WTC11 (cell line): ENCODE results near the gene CATSPER1. TPM values are rescaled to one million over a fixed set of nuclear protein-coding genes. Genes with fewer than 3 reads are reported as not detected.

Experiments
- ATAC-seq: fragments of 200-7000 bp; cut with Tn5 transposase; 2 replicates; pipeline ENCODE4 v1.10.0; 2021; ENCODE audit warnings: mild to moderate bottlenecking, moderate library complexity
- CTCF ChIA-PET: fragments of 300-600 bp; sonication (Branson Sonifier 250); formaldehyde crosslinking; loops from one replicate; lab custom pipeline; 2021; ENCODE audit warnings: antibody characterized with exemption; lab: Charles Lee
- POLR2A ChIA-PET: fragments of 350-600 bp; sonication (Branson Sonifier 250); formaldehyde crosslinking; loops from one replicate; lab custom pipeline; 2021; ENCODE audit warnings: antibody characterized with exemption; lab: Charles Lee
- DNase-seq: peaks from one replicate; pipeline ENCODE4 v3.0.0; 2021; ENCODE audit warnings: low spot score
- H3K27ac Mint-ChIP-seq: 2 replicates; pipeline ENCODE4 v1.8.0; 2021; ENCODE audit warnings: mixed read lengths
- H3K27me3 Mint-ChIP-seq: 2 replicates; pipeline ENCODE4 v1.8.0; 2021; ENCODE audit warnings: low read depth, mild to moderate bottlenecking, moderate library complexity, mixed read lengths
- H3K36me3 Mint-ChIP-seq: 2 replicates; pipeline ENCODE4 v1.8.0; 2021; ENCODE audit warnings: mixed read lengths
- H3K4me1 Mint-ChIP-seq: 2 replicates; pipeline ENCODE4 v1.8.0; 2022; ENCODE audit warnings: mixed read lengths
- H3K4me3 Mint-ChIP-seq: 2 replicates; pipeline ENCODE4 v1.8.0; 2021; ENCODE audit warnings: mild to moderate bottlenecking, moderate library complexity, mixed read lengths
- H3K9me3 Mint-ChIP-seq: 2 replicates; pipeline ENCODE4 v1.8.0; 2021; ENCODE audit warnings: mixed read lengths
- FOXP1 ChIP-seq: sonication (generic); formaldehyde crosslinking; IDR thresholded peaks from 2 replicates; pipeline ENCODE4 v1.8.0; 2022; ENCODE audit warnings: missing genetic modification reagents, mild to moderate bottlenecking, moderate library complexity, borderline replicate concordance
- GABPB1 ChIP-seq: sonication (generic); formaldehyde crosslinking; IDR thresholded peaks from 2 replicates; pipeline ENCODE4 v1.8.1; 2023; ENCODE audit warnings: mild to moderate bottlenecking, missing genetic modification reagents
- GRHL2 ChIP-seq: fragments of 250-450 bp; sonication (Bioruptor Pico); IDR thresholded peaks from 2 replicates; pipeline ENCODE4 v1.8.0; 2022; ENCODE audit warnings: mild to moderate bottlenecking, moderate library complexity; ENCODE audit not compliant: insufficient replicate concordance, severe bottlenecking
- HMGA2 ChIP-seq: fragments of 250-450 bp; sonication (Bioruptor Pico); IDR thresholded peaks from 2 replicates; pipeline ENCODE4 v1.4.0; 2021; ENCODE audit warnings: mild to moderate bottlenecking, moderate library complexity
- NFYB ChIP-seq: sonication (generic); formaldehyde crosslinking; conservative IDR thresholded peaks from 2 replicates; pipeline ENCODE4 v1.8.0; 2022; ENCODE audit warnings: low read depth, missing genetic modification reagents
- OVOL2 ChIP-seq: fragments of 250-450 bp; sonication (Bioruptor Pico); IDR thresholded peaks from 2 replicates; pipeline ENCODE4 v1.9.0; 2021; ENCODE audit warnings: mild to moderate bottlenecking, borderline replicate concordance
- RELA ChIP-seq: sonication (generic); formaldehyde crosslinking; IDR thresholded peaks from 2 replicates; pipeline ENCODE4 v1.8.1; 2022; ENCODE audit warnings: missing genetic modification reagents, mild to moderate bottlenecking, borderline replicate concordance
- TEAD4 ChIP-seq: sonication (generic); formaldehyde crosslinking; IDR thresholded peaks from 2 replicates; pipeline ENCODE4 v1.8.0; 2022; ENCODE audit warnings: mild to moderate bottlenecking, missing genetic modification reagents
- ZNF396 ChIP-seq: fragments of 250-450 bp; sonication (Bioruptor Pico); IDR thresholded peaks from 2 replicates; pipeline ENCODE4 v1.8.0; 2021; ENCODE audit warnings: mild to moderate bottlenecking, moderate library complexity, borderline replicate concordance
- total RNA-seq: library from RNA; stranded (reverse); gene quantifications from 3 replicates; pipeline ENCODE4 v1.2.3, GENCODE V29; 2021
- TF ChIP-seq, protein P1 (sequence below): sonication (generic); formaldehyde crosslinking; IDR thresholded peaks from 2 replicates; pipeline ENCODE4 v1.8.0; 2022; ENCODE audit warnings: mild to moderate bottlenecking, missing genetic modification reagents
- TF ChIP-seq, protein P2 (sequence below): sonication (generic); formaldehyde crosslinking; IDR thresholded peaks from 2 replicates; pipeline ENCODE4 v1.8.0; 2022; ENCODE audit warnings: missing genetic modification reagents
- TF ChIP-seq, protein P3 (sequence below): sonication (generic); formaldehyde crosslinking; IDR thresholded peaks from 2 replicates; pipeline ENCODE4 v1.8.0; 2022; ENCODE audit warnings: mild to moderate bottlenecking, missing genetic modification reagents
- TF ChIP-seq, protein P4 (sequence below): sonication (generic); formaldehyde crosslinking; IDR thresholded peaks from 2 replicates; pipeline ENCODE4 v1.8.1; 2022; ENCODE audit warnings: low read depth, missing genetic modification reagents, borderline replicate concordance
- TF ChIP-seq, protein P5 (sequence below): sonication (generic); formaldehyde crosslinking; IDR thresholded peaks from 2 replicates; pipeline ENCODE4 v1.8.1; 2023; ENCODE audit warnings: mild to moderate bottlenecking, missing genetic modification reagents
- TF ChIP-seq, protein P6 (sequence below): sonication (generic); formaldehyde crosslinking; IDR thresholded peaks from 2 replicates; pipeline ENCODE4 v1.8.0; 2022; ENCODE audit warnings: mild to moderate bottlenecking, missing genetic modification reagents
- TF ChIP-seq, protein P7 (sequence below): fragments of 250-450 bp; sonication (Bioruptor Pico); IDR thresholded peaks from 2 replicates; pipeline ENCODE4 v1.9.0; 2021; ENCODE audit warnings: mild to moderate bottlenecking, borderline replicate concordance
- TF ChIP-seq, protein P8 (sequence below): sonication (generic); formaldehyde crosslinking; conservative IDR thresholded peaks from 2 replicates; pipeline ENCODE4 v1.8.1; 2023; ENCODE audit warnings: mild to moderate bottlenecking, low read depth, missing genetic modification reagents, moderate library complexity

The CATSPER1 gene
- total RNA-seq, 1 experiment from 2014 or later = not detected

DNA sequence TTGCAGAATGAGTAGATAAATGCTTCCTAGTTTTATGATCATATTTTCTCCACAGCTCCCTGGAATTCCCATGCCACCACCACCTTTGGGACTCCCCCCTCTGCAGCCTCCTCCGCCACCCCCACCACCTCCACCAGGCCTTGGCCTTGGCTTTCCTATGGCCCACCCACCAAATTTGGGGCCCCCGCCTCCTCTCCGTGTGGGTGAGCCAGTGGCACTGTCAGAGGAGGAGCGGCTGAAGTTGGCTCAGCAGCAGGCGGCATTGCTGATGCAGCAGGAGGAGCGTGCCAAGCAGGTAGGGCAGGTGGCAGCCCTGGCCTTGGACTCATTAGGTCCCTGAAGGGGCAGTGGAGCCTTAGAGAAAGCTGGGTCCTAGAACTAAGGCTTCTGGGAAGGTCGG is 28.7 kb upstream of the CATSPER1 start:
- H3K27ac Mint-ChIP-seq = no peak overlapping the region
- peaks cover 60% of the 10 kb centered on the region for H3K36me3 Mint-ChIP-seq
- H3K4me1 Mint-ChIP-seq = peaks cover 21% of the 10 kb centered on the region
- H3K4me3 Mint-ChIP-seq = no peak overlapping the region
- ChIA-PET POLR2A (no interaction called here), CTCF (no interaction called here)
- no peak for DNase-seq
- H3K27me3 Mint-ChIP-seq = no peaks in the 10 kb centered on the region
- H3K9me3 Mint-ChIP-seq = no peaks in the 10 kb centered on the region
- ATAC-seq = no peak
- TF ChIP-seq, protein P1, sequence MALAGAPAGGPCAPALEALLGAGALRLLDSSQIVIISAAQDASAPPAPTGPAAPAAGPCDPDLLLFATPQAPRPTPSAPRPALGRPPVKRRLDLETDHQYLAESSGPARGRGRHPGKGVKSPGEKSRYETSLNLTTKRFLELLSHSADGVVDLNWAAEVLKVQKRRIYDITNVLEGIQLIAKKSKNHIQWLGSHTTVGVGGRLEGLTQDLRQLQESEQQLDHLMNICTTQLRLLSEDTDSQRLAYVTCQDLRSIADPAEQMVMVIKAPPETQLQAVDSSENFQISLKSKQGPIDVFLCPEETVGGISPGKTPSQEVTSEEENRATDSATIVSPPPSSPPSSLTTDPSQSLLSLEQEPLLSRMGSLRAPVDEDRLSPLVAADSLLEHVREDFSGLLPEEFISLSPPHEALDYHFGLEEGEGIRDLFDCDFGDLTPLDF (CRISPR knock-in tag) = no peak
- TF ChIP-seq, protein P2, sequence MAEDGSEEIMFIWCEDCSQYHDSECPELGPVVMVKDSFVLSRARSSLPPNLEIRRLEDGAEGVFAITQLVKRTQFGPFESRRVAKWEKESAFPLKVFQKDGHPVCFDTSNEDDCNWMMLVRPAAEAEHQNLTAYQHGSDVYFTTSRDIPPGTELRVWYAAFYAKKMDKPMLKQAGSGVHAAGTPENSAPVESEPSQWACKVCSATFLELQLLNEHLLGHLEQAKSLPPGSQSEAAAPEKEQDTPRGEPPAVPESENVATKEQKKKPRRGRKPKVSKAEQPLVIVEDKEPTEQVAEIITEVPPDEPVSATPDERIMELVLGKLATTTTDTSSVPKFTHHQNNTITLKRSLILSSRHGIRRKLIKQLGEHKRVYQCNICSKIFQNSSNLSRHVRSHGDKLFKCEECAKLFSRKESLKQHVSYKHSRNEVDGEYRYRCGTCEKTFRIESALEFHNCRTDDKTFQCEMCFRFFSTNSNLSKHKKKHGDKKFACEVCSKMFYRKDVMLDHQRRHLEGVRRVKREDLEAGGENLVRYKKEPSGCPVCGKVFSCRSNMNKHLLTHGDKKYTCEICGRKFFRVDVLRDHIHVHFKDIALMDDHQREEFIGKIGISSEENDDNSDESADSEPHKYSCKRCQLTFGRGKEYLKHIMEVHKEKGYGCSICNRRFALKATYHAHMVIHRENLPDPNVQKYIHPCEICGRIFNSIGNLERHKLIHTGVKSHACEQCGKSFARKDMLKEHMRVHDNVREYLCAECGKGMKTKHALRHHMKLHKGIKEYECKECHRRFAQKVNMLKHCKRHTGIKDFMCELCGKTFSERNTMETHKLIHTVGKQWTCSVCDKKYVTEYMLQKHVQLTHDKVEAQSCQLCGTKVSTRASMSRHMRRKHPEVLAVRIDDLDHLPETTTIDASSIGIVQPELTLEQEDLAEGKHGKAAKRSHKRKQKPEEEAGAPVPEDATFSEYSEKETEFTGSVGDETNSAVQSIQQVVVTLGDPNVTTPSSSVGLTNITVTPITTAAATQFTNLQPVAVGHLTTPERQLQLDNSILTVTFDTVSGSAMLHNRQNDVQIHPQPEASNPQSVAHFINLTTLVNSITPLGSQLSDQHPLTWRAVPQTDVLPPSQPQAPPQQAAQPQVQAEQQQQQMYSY (CRISPR knock-in tag) = no peak
- TF ChIP-seq GRHL2 (CRISPR knock-in tag) (no peak), HMGA2 (no peak), TEAD4 (CRISPR knock-in tag) (no peak), ZNF396 (CRISPR knock-in tag) (no peak)
- TF ChIP-seq, protein P3, sequence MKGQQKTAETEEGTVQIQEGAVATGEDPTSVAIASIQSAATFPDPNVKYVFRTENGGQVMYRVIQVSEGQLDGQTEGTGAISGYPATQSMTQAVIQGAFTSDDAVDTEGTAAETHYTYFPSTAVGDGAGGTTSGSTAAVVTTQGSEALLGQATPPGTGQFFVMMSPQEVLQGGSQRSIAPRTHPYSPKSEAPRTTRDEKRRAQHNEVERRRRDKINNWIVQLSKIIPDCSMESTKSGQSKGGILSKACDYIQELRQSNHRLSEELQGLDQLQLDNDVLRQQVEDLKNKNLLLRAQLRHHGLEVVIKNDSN = no peak

DNA sequence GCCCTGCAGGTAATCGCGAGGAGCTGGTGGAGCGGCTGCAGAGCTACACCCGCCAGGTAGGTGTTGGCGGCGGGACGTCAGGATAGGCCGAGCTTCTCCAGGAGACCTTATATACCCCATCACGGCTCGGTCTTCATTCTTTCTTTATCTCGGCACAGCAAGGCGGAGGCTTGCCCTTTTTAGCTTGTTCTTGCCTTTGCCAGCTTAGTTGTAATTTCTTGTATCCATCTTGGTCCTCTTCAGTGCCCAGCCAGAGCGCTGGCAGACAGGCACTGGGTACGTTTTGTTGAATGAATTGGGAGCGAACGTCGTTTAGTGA is 26.3 kb upstream of the CATSPER1 start:
- H3K4me3 Mint-ChIP-seq = peak overlapping the region; percentile 100
- CTCF ChIA-PET = interaction anchor here (1.0 to 4.2 kb wide), 5 partner anchors 17 to 482 kb away, joined by 3 to 35 read pairs (median 3); partner anchors contain the start of genes PACS1, RAB1B and ZNRD2
- H3K9me3 Mint-ChIP-seq = no peaks in the 10 kb centered on the region
- DNase-seq = no peak
- H3K36me3 Mint-ChIP-seq = peaks cover 38% of the 10 kb centered on the region
- H3K27ac Mint-ChIP-seq = peak overlapping the region; percentile 98
- H3K4me1 Mint-ChIP-seq = peaks cover 35% of the 10 kb centered on the region
- POLR2A ChIA-PET = interaction anchor here (0.8 to 1.3 kb wide), 2 partner anchors 170 to 193 kb away, joined by 3 to 8 read pairs; partner anchors contain the start of gene MUS81
- H3K27me3 Mint-ChIP-seq = no peaks in the 10 kb centered on the region
- ATAC-seq = no peak
- TF ChIP-seq, protein P4, sequence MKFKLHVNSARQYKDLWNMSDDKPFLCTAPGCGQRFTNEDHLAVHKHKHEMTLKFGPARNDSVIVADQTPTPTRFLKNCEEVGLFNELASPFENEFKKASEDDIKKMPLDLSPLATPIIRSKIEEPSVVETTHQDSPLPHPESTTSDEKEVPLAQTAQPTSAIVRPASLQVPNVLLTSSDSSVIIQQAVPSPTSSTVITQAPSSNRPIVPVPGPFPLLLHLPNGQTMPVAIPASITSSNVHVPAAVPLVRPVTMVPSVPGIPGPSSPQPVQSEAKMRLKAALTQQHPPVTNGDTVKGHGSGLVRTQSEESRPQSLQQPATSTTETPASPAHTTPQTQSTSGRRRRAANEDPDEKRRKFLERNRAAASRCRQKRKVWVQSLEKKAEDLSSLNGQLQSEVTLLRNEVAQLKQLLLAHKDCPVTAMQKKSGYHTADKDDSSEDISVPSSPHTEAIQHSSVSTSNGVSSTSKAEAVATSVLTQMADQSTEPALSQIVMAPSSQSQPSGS (CRISPR knock-in tag) = no peak
- TF ChIP-seq, protein P5, sequence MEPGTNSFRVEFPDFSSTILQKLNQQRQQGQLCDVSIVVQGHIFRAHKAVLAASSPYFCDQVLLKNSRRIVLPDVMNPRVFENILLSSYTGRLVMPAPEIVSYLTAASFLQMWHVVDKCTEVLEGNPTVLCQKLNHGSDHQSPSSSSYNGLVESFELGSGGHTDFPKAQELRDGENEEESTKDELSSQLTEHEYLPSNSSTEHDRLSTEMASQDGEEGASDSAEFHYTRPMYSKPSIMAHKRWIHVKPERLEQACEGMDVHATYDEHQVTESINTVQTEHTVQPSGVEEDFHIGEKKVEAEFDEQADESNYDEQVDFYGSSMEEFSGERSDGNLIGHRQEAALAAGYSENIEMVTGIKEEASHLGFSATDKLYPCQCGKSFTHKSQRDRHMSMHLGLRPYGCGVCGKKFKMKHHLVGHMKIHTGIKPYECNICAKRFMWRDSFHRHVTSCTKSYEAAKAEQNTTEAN (CRISPR knock-in tag) = no peak
- no peak for TF ChIP-seq NFYB (CRISPR knock-in tag)
- no peak for TF ChIP-seq FOXP1 (CRISPR knock-in tag)
- no peak for TF ChIP-seq OVOL2 (CRISPR knock-in tag)
- TF ChIP-seq, protein P6, sequence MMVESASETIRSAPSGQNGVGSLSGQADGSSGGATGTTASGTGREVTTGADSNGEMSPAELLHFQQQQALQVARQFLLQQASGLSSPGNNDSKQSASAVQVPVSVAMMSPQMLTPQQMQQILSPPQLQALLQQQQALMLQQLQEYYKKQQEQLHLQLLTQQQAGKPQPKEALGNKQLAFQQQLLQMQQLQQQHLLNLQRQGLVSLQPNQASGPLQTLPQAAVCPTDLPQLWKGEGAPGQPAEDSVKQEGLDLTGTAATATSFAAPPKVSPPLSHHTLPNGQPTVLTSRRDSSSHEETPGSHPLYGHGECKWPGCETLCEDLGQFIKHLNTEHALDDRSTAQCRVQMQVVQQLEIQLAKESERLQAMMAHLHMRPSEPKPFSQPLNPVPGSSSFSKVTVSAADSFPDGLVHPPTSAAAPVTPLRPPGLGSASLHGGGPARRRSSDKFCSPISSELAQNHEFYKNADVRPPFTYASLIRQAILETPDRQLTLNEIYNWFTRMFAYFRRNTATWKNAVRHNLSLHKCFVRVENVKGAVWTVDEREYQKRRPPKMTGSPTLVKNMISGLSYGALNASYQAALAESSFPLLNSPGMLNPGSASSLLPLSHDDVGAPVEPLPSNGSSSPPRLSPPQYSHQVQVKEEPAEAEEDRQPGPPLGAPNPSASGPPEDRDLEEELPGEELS = no peak
- TF ChIP-seq GABPB1 = no peak
- no peak for TF ChIP-seq RELA (CRISPR knock-in tag)
- TF ChIP-seq, protein P7, sequence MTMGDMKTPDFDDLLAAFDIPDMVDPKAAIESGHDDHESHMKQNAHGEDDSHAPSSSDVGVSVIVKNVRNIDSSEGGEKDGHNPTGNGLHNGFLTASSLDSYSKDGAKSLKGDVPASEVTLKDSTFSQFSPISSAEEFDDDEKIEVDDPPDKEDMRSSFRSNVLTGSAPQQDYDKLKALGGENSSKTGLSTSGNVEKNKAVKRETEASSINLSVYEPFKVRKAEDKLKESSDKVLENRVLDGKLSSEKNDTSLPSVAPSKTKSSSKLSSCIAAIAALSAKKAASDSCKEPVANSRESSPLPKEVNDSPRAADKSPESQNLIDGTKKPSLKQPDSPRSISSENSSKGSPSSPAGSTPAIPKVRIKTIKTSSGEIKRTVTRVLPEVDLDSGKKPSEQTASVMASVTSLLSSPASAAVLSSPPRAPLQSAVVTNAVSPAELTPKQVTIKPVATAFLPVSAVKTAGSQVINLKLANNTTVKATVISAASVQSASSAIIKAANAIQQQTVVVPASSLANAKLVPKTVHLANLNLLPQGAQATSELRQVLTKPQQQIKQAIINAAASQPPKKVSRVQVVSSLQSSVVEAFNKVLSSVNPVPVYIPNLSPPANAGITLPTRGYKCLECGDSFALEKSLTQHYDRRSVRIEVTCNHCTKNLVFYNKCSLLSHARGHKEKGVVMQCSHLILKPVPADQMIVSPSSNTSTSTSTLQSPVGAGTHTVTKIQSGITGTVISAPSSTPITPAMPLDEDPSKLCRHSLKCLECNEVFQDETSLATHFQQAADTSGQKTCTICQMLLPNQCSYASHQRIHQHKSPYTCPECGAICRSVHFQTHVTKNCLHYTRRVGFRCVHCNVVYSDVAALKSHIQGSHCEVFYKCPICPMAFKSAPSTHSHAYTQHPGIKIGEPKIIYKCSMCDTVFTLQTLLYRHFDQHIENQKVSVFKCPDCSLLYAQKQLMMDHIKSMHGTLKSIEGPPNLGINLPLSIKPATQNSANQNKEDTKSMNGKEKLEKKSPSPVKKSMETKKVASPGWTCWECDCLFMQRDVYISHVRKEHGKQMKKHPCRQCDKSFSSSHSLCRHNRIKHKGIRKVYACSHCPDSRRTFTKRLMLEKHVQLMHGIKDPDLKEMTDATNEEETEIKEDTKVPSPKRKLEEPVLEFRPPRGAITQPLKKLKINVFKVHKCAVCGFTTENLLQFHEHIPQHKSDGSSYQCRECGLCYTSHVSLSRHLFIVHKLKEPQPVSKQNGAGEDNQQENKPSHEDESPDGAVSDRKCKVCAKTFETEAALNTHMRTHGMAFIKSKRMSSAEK (CRISPR knock-in tag) = no peak
- TF ChIP-seq, protein P8, sequence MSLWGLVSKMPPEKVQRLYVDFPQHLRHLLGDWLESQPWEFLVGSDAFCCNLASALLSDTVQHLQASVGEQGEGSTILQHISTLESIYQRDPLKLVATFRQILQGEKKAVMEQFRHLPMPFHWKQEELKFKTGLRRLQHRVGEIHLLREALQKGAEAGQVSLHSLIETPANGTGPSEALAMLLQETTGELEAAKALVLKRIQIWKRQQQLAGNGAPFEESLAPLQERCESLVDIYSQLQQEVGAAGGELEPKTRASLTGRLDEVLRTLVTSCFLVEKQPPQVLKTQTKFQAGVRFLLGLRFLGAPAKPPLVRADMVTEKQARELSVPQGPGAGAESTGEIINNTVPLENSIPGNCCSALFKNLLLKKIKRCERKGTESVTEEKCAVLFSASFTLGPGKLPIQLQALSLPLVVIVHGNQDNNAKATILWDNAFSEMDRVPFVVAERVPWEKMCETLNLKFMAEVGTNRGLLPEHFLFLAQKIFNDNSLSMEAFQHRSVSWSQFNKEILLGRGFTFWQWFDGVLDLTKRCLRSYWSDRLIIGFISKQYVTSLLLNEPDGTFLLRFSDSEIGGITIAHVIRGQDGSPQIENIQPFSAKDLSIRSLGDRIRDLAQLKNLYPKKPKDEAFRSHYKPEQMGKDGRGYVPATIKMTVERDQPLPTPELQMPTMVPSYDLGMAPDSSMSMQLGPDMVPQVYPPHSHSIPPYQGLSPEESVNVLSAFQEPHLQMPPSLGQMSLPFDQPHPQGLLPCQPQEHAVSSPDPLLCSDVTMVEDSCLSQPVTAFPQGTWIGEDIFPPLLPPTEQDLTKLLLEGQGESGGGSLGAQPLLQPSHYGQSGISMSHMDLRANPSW (CRISPR knock-in tag) = no peak
